HepG2 (cell line): ENCODE results near the gene NTMT1. TPM values are rescaled to one million over a fixed set of nuclear protein-coding genes. Genes with fewer than 3 reads are reported as not detected.

ENCODE experiments used
- MAFK ChIP-seq, 2 experiments: IDR thresholded peaks in 1 of 2; conservative IDR thresholded peaks in 1 of 2; 2 replicates each; pipeline ENCODE4 v1.6.1; 2011; ENCODE audit warnings: improper control_type of control experiment in 2 of 2, low read length in 2 of 2
- MZF1 ChIP-seq: sonication (generic); formaldehyde crosslinking; IDR thresholded peaks from 2 replicates; pipeline ENCODE4 v1.8.1; 2023; ENCODE audit warnings: mild to moderate bottlenecking, missing genetic modification reagents, borderline replicate concordance
- NKX3-1 ChIP-seq: sonication (generic); formaldehyde crosslinking; IDR thresholded peaks from 2 replicates; pipeline ENCODE4 v1.5.0; 2020; ENCODE audit warnings: missing genetic modification reagents
- SRSF1 ChIP-seq: fragments of 200-400 bp; formaldehyde crosslinking; optimal IDR thresholded peaks from 2 replicates; pipeline ENCODE3; 2017; ENCODE audit warnings: mild to moderate bottlenecking, low read depth, low read length, moderate library complexity
- ZNF451 ChIP-seq: sonication (generic); formaldehyde crosslinking; IDR thresholded peaks from 2 replicates; pipeline ENCODE4 v1.5.0; 2020; ENCODE audit warnings: mild to moderate bottlenecking, missing genetic modification reagents
- ZNF569 ChIP-seq: sonication (generic); formaldehyde crosslinking; IDR thresholded peaks from 2 replicates; pipeline ENCODE4 v1.5.0; 2020; ENCODE audit warnings: mild to moderate bottlenecking, missing genetic modification reagents, moderate library complexity, borderline replicate concordance
- ZNF850 ChIP-seq: sonication (generic); formaldehyde crosslinking; conservative IDR thresholded peaks from 2 replicates; pipeline ENCODE4 v1.9.0; 2021; ENCODE audit warnings: mild to moderate bottlenecking, missing genetic modification reagents
- polyA plus RNA-seq, 8 experiments: library from polyadenylated mRNA; depleted of rRNA in 3 of 8; stranded (reverse) in 7 of 8; unstranded in 1 of 8; fragments of >200 nt; fragmentation: Illumina TruSeq in 4 of 8; extraction: Trizol in 4 of 8; gene quantifications; 2 replicates each; pipeline versions ENCODE4 v1.2.1 to v1.2.3, GENCODE V29; 2011 to 2016; ENCODE audit warnings: low read depth in 4 of 8, missing spikeins in 1 of 8, mixed read lengths in 1 of 8; ENCODE audit not compliant: insufficient read depth in 1 of 8
- total RNA-seq, 5 experiments: library from RNA; depleted of rRNA; stranded (reverse); fragments of >200 nt; fragmentation: Illumina TruSeq; extraction: Trizol; gene quantifications; 2 replicates each; pipeline ENCODE4 v1.2.3, GENCODE V29; 2016; ENCODE audit warnings: low read depth in 1 of 5
- TF ChIP-seq, protein P1 (sequence below): sonication (generic); formaldehyde crosslinking; IDR thresholded peaks from 2 replicates; pipeline ENCODE4 v1.4.0; 2020; ENCODE audit warnings: mild to moderate bottlenecking, missing genetic modification reagents
- TF ChIP-seq, protein P2 (sequence below): sonication (generic); formaldehyde crosslinking; IDR thresholded peaks from 2 replicates; pipeline ENCODE4 v1.8.0; 2023; ENCODE audit warnings: mild to moderate bottlenecking, missing genetic modification reagents
- TF ChIP-seq, protein P3 (sequence below): sonication (generic); formaldehyde crosslinking; IDR thresholded peaks from 2 replicates; pipeline ENCODE4 v1.4.0; 2020; ENCODE audit warnings: mild to moderate bottlenecking, low read depth, missing genetic modification reagents
- TF ChIP-seq, protein P4 (sequence below): sonication (generic); formaldehyde crosslinking; conservative IDR thresholded peaks from 2 replicates; pipeline ENCODE4 v1.8.0; 2022; ENCODE audit warnings: low read depth, missing genetic modification reagents
- TF ChIP-seq, protein P5 (sequence below): sonication (generic); formaldehyde crosslinking; IDR thresholded peaks from 2 replicates; pipeline ENCODE4 v1.8.1; 2022; ENCODE audit warnings: low read depth, mild to moderate bottlenecking, missing genetic modification reagents
- TF ChIP-seq, protein P6 (sequence below): IDR thresholded peaks from 2 replicates; pipeline ENCODE4 v1.6.1; 2012; ENCODE audit warnings: inconsistent platforms
- TF ChIP-seq, protein P7 (sequence below): sonication (generic); formaldehyde crosslinking; IDR thresholded peaks from 2 replicates; pipeline ENCODE4 v1.4.0; 2020; ENCODE audit warnings: missing genetic modification reagents, borderline replicate concordance

The NTMT1 gene
- total and polyA plus RNA-seq, 2 of the 13 experiments (the other 11 are each of a cell fraction or from before 2014, with no cell fraction given): 49.1 to 53.8 TPM

DNA sequence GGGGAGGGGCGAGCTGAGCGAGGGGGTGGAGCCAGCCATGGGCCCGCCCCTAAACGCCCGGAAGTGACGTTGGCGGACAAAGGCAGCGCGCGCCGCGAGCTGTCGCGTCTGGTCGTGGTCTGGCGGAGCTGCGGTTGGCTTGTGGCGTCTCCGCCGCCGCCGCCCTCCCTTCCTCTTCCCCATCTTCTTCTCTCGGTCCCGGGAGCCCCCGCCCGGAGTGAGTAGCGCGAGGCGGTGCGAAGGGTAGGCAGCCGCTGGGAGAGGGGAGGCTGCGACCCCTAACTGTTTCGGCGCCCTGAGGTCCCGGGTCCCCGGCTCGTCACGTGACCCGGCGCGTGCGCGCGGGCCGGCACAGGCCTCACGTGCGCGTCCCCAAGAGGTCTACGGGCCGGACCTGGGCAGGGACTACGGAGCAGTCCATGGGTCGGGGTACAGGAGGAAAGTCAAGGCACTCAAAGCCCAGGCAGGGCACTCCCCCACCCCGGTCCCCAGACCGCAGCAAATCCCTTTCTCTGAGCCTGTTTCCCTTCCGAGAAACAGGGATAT lies at the start of gene NTMT1 (continued):
- TF ChIP-seq, protein P1, sequence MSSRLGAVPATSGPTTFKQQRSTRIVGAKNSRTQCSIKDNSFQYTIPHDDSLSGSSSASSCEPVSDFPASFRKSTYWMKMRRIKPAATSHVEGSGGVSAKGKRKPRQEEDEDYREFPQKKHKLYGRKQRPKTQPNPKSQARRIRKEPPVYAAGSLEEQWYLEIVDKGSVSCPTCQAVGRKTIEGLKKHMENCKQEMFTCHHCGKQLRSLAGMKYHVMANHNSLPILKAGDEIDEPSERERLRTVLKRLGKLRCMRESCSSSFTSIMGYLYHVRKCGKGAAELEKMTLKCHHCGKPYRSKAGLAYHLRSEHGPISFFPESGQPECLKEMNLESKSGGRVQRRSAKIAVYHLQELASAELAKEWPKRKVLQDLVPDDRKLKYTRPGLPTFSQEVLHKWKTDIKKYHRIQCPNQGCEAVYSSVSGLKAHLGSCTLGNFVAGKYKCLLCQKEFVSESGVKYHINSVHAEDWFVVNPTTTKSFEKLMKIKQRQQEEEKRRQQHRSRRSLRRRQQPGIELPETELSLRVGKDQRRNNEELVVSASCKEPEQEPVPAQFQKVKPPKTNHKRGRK (CRISPR knock-in tag): no peak
- TF ChIP-seq MAFK (conservative IDR thresholded peaks at IDR 0.05 in 1 of 2, IDR thresholded peaks at IDR 0.05 in 1 of 2; ENCODE audit: low read length in 2 of 2) (no peak), MZF1 (CRISPR knock-in tag) (no peak), NKX3-1 (0 out of 2 replicates have a peak, but pooled peaks have one; percentile 46), ZNF569 (CRISPR knock-in tag) (no peak), SRSF1 (no peak), ZNF451 (CRISPR knock-in tag) (peak; percentile 53; the same call in 1 of the 2 replicates), ZNF850 (CRISPR knock-in tag) (0 out of 2 replicates have a peak, but pooled peaks have one; percentile 71)
- TF ChIP-seq, protein P2, sequence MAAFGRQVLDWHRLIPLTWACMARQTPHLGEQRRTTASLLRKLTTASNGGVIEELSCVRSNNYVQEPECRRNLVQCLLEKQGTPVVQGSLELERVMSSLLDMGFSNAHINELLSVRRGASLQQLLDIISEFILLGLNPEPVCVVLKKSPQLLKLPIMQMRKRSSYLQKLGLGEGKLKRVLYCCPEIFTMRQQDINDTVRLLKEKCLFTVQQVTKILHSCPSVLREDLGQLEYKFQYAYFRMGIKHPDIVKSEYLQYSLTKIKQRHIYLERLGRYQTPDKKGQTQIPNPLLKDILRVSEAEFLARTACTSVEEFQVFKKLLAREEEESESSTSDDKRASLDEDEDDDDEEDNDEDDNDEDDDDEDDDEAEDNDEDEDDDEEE (CRISPR knock-in tag): peak; percentile 89; the same call in 1 of the 2 replicates
- TF ChIP-seq, protein P3, sequence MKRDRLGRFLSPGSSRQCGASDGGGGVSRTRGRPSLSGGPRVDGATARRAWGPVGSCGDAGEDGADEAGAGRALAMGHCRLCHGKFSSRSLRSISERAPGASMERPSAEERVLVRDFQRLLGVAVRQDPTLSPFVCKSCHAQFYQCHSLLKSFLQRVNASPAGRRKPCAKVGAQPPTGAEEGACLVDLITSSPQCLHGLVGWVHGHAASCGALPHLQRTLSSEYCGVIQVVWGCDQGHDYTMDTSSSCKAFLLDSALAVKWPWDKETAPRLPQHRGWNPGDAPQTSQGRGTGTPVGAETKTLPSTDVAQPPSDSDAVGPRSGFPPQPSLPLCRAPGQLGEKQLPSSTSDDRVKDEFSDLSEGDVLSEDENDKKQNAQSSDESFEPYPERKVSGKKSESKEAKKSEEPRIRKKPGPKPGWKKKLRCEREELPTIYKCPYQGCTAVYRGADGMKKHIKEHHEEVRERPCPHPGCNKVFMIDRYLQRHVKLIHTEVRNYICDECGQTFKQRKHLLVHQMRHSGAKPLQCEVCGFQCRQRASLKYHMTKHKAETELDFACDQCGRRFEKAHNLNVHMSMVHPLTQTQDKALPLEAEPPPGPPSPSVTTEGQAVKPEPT: 0 out of 2 replicates have a peak, but pooled peaks have one; percentile 26
- TF ChIP-seq, protein P4, sequence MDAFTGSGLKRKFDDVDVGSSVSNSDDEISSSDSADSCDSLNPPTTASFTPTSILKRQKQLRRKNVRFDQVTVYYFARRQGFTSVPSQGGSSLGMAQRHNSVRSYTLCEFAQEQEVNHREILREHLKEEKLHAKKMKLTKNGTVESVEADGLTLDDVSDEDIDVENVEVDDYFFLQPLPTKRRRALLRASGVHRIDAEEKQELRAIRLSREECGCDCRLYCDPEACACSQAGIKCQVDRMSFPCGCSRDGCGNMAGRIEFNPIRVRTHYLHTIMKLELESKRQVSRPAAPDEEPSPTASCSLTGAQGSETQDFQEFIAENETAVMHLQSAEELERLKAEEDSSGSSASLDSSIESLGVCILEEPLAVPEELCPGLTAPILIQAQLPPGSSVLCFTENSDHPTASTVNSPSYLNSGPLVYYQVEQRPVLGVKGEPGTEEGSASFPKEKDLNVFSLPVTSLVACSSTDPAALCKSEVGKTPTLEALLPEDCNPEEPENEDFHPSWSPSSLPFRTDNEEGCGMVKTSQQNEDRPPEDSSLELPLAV (CRISPR knock-in tag): no peak
- TF ChIP-seq, protein P5, sequence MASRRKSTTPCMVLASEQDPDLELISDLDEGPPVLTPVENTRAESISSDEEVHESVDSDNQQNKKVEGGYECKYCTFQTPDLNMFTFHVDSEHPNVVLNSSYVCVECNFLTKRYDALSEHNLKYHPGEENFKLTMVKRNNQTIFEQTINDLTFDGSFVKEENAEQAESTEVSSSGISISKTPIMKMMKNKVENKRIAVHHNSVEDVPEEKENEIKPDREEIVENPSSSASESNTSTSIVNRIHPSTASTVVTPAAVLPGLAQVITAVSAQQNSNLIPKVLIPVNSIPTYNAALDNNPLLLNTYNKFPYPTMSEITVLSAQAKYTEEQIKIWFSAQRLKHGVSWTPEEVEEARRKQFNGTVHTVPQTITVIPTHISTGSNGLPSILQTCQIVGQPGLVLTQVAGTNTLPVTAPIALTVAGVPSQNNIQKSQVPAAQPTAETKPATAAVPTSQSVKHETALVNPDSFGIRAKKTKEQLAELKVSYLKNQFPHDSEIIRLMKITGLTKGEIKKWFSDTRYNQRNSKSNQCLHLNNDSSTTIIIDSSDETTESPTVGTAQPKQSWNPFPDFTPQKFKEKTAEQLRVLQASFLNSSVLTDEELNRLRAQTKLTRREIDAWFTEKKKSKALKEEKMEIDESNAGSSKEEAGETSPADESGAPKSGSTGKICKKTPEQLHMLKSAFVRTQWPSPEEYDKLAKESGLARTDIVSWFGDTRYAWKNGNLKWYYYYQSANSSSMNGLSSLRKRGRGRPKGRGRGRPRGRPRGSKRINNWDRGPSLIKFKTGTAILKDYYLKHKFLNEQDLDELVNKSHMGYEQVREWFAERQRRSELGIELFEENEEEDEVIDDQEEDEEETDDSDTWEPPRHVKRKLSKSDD (CRISPR knock-in tag): no peak
- TF ChIP-seq, protein P6, sequence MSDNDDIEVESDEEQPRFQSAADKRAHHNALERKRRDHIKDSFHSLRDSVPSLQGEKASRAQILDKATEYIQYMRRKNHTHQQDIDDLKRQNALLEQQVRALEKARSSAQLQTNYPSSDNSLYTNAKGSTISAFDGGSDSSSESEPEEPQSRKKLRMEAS: peak; percentile 95
- TF ChIP-seq, protein P7, sequence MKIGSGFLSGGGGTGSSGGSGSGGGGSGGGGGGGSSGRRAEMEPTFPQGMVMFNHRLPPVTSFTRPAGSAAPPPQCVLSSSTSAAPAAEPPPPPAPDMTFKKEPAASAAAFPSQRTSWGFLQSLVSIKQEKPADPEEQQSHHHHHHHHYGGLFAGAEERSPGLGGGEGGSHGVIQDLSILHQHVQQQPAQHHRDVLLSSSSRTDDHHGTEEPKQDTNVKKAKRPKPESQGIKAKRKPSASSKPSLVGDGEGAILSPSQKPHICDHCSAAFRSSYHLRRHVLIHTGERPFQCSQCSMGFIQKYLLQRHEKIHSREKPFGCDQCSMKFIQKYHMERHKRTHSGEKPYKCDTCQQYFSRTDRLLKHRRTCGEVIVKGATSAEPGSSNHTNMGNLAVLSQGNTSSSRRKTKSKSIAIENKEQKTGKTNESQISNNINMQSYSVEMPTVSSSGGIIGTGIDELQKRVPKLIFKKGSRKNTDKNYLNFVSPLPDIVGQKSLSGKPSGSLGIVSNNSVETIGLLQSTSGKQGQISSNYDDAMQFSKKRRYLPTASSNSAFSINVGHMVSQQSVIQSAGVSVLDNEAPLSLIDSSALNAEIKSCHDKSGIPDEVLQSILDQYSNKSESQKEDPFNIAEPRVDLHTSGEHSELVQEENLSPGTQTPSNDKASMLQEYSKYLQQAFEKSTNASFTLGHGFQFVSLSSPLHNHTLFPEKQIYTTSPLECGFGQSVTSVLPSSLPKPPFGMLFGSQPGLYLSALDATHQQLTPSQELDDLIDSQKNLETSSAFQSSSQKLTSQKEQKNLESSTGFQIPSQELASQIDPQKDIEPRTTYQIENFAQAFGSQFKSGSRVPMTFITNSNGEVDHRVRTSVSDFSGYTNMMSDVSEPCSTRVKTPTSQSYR (CRISPR knock-in tag): peak; percentile 54
